HepG2 (cell line): Measurements from ENCODE around the gene CNMD.

ENCODE experiments used
- AGO1 ChIP-seq: fragments of 200-400 bp; formaldehyde crosslinking; IDR thresholded peaks from 2 replicates; pipeline ENCODE4 v1.6.1; 2017; ENCODE audit warnings: mild to moderate bottlenecking, low read depth, low read length, moderate library complexity; ENCODE audit not compliant: poor library complexity, severe bottlenecking
- FOXM1 ChIP-seq: sonication (generic); formaldehyde crosslinking; IDR thresholded peaks from 2 replicates; pipeline ENCODE4 v1.5.0; 2020; ENCODE audit warnings: missing genetic modification reagents
- GATAD2A ChIP-seq: IDR thresholded peaks from 2 replicates; pipeline ENCODE4 v1.6.1; 2016
- NFATC3 ChIP-seq: sonication (generic); formaldehyde crosslinking; IDR thresholded peaks from 2 replicates; pipeline ENCODE4 v1.5.1; 2020; ENCODE audit warnings: mild to moderate bottlenecking, missing genetic modification reagents
- ZNF562 ChIP-seq: sonication (generic); formaldehyde crosslinking; IDR thresholded peaks from 2 replicates; pipeline ENCODE4 v1.8.0; 2022; ENCODE audit warnings: missing genetic modification reagents, borderline replicate concordance

DNA sequence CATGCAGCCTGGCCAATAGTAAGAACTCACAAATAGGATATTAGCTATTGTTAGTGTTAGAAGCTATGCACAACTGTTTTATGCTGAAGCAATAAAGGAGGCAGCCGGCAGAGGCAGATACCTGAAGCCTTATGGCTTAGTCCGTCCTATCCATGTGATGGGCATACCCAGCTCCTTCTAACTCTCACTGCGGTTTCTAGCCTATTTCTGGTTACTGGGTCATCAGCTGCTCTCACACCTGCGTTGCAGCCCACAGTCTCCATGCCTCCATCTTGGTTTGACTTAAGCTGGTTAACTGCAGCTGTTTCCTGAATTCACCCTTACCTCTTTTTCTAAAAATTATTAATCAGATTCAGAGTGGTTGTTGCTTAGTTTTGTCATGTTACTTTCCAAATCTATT lies 40.5 kb upstream of the CNMD start:
- no peak for TF ChIP-seq NFATC3 (CRISPR knock-in tag)
- TF ChIP-seq FOXM1 (CRISPR knock-in tag) = no peak
- TF ChIP-seq GATAD2A (CRISPR knock-in tag) = no peak
- no peak for TF ChIP-seq ZNF562 (CRISPR knock-in tag)
- no peak for TF ChIP-seq AGO1
